ENCODE data around the gene SSTR4. TPM values are rescaled to one million over a fixed set of nuclear protein-coding genes. Genes with fewer than 3 reads are reported as not detected.

Gene SSTR4
- total RNA-seq, 1 donor from 2014 or later: not detected

DNA sequence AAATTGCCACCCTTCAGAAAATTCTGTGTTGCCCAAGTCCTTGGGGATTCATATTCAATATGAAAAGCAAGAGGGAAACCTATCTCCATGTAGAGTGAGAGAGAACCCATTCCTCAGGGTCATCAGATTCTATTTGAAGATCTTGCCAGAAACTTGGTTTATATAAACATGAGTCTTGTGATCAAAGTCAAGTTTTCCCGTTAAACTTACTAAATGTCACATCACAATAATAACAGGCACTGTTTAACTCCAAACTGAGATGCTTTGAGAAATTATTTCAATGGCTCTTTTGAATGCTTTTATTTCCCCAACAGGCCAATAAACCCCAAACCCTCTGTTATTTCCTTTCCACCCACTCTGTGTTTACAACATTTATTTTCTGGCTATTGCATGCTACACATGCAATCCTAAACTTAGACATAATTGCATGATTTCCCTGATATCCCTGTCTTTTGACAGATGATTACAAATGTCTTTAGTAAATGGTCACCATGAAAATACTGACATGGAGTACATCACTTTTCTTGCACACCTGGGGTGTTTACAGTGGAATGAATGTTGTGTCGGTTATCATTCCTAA is 31.1 kb upstream of the SSTR4 start:
- no peak for DNase-seq (ENCODE audit: low spot score)
- H3K4me3 Mint-ChIP-seq (ENCODE audit: unreplicated experiment): no peak overlapping the region
- no peaks in the 10 kb centered on the region for H3K27me3 Mint-ChIP-seq (ENCODE audit: low read depth)
- H3K9me3 Mint-ChIP-seq (ENCODE audit: low read depth): no peaks in the 10 kb centered on the region
- no peak for TF ChIP-seq CTCF (IDR thresholded peaks at IDR 0.05)
- H3K4me1 Mint-ChIP-seq (ENCODE audit: low read depth): peaks cover 22% of the 10 kb centered on the region
- no peak overlapping the region for H3K27ac Mint-ChIP-seq (ENCODE audit: unreplicated experiment)
- H3K36me3 Mint-ChIP-seq (ENCODE audit: low read depth): no peaks in the 10 kb centered on the region

DNA sequence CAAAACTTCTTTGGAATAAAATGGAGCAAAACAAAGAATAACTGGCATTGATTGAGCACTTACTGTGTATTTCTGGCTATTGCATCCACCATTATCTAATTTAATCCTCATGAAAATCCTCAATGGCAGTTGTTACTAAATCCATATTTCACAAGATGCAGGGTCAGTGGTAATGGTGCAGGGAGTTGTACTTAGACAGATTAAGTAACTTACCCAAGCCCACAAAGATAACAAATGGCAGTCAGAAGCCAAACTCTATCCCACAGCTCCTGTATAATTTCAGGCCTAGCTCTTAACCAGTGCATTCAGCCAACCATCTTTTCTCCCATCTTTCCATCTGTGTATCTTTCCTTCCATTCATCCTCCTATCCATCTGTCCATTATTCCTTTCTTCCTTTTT is 29.3 kb upstream of the SSTR4 start:
- Mint-ChIP-seq H3K36me3 (ENCODE audit: low read depth) (no peaks in the 10 kb centered on the region), H3K27me3 (ENCODE audit: low read depth) (no peaks in the 10 kb centered on the region), H3K27ac (ENCODE audit: unreplicated experiment) (no peak overlapping the region), H3K4me1 (ENCODE audit: low read depth) (peaks cover 20% of the 10 kb centered on the region), H3K4me3 (ENCODE audit: unreplicated experiment) (no peak overlapping the region), H3K9me3 (ENCODE audit: low read depth) (no peaks in the 10 kb centered on the region)
- DNase-seq (ENCODE audit: low spot score): no peak
- TF ChIP-seq CTCF (IDR thresholded peaks at IDR 0.05): no peak

DNA sequence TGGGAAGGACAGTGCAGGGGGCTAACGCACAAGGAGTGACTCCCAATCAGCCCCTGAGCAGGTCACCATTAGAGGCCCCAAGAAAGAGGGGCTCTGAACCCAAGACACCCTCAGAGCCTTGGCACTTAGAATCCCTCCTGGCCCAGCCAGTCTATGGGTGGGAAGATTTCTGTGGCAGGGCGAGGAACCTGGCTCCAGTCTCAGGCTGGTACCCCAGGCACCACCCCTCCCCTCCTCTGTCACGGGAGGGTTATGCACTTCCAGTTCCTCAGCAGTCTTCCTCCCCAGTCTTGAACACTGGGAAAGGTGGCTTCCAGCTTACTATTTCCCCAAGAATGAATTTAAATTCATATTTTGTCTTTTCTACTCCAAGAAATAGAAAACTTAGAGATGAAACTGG is 27.6 kb upstream of the SSTR4 start:
- H3K27ac Mint-ChIP-seq (ENCODE audit: unreplicated experiment): no peak overlapping the region
- no peak overlapping the region for H3K4me3 Mint-ChIP-seq (ENCODE audit: unreplicated experiment)
- H3K36me3 Mint-ChIP-seq (ENCODE audit: low read depth): no peaks in the 10 kb centered on the region
- no peak for TF ChIP-seq CTCF (IDR thresholded peaks at IDR 0.05)
- no peak for DNase-seq (ENCODE audit: low spot score)
- no peaks in the 10 kb centered on the region for H3K9me3 Mint-ChIP-seq (ENCODE audit: low read depth)
- H3K27me3 Mint-ChIP-seq (ENCODE audit: low read depth): no peaks in the 10 kb centered on the region
- H3K4me1 Mint-ChIP-seq (ENCODE audit: low read depth): peaks cover 20% of the 10 kb centered on the region

DNA sequence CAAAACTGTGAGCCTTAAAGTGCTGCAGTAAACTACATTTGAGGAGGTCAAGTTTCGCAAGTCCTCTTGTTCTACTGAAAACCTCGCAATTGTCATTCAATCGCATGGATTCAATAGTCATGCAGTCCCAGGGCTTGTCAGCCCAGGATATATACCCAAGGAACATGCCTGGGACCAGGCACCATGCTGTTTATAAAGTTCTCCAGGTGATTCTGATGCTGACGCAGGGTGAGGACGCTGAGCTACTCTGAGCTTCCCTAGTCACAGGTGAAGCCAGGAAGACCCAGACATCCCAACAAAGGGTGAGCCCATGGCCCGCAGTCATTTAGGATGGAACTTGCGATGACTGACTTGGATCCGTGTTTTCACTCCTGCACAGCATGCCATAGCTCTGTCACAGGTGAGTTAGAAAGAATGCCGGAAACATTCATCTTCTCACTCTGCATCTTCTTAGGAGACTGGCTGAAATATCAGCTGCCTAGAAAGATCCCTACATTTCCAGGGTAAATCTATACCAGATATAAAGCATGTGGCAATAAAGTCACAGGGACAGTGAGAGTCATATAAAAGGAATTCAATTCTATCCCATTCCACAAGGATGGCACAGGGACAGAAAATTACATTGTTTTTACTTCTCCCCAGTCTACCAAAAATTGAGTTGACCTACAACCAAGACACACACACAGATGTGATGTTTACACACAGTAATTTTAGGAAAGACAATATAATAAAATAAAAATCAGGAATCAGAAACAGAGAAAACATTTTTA is 27.0 kb upstream of the SSTR4 start:
- no peak for DNase-seq (ENCODE audit: low spot score)
- TF ChIP-seq CTCF (IDR thresholded peaks at IDR 0.05): no peak

GRCh38 chr20:23008667-23009066 is 26.4 kb upstream of the SSTR4 start:
- H3K36me3 Mint-ChIP-seq (ENCODE audit: low read depth): no peaks in the 10 kb centered on the region
- TF ChIP-seq CTCF (IDR thresholded peaks at IDR 0.05): no peak
- peaks cover 24% of the 10 kb centered on the region for H3K4me1 Mint-ChIP-seq (ENCODE audit: low read depth)
- no peak overlapping the region for H3K4me3 Mint-ChIP-seq (ENCODE audit: unreplicated experiment)
- DNase-seq (ENCODE audit: low spot score): no peak
- H3K27me3 Mint-ChIP-seq (ENCODE audit: low read depth): no peaks in the 10 kb centered on the region
- H3K9me3 Mint-ChIP-seq (ENCODE audit: low read depth): no peaks in the 10 kb centered on the region
- H3K27ac Mint-ChIP-seq (ENCODE audit: unreplicated experiment): no peak overlapping the region

More for the DNA sequence above, 27.0 kb upstream of the SSTR4 start:
- Mint-ChIP-seq H3K4me3 (ENCODE audit: unreplicated experiment) (no peak overlapping the region), H3K9me3 (ENCODE audit: low read depth) (no peaks in the 10 kb centered on the region), H3K27ac (ENCODE audit: unreplicated experiment) (peak overlapping the region; percentile 66), H3K27me3 (ENCODE audit: low read depth) (no peaks in the 10 kb centered on the region), H3K4me1 (ENCODE audit: low read depth) (peaks cover 20% of the 10 kb centered on the region), H3K36me3 (ENCODE audit: low read depth) (no peaks in the 10 kb centered on the region)

All from chondrocyte (in vitro differentiated cells).